ENCODE results near the gene TOX2. TPM values are rescaled to one million over a fixed set of nuclear protein-coding genes. Genes with fewer than 3 reads are reported as not detected.

Gene TOX2
- total RNA-seq, 1 experiment from 2014 or later, result not detected

DNA sequence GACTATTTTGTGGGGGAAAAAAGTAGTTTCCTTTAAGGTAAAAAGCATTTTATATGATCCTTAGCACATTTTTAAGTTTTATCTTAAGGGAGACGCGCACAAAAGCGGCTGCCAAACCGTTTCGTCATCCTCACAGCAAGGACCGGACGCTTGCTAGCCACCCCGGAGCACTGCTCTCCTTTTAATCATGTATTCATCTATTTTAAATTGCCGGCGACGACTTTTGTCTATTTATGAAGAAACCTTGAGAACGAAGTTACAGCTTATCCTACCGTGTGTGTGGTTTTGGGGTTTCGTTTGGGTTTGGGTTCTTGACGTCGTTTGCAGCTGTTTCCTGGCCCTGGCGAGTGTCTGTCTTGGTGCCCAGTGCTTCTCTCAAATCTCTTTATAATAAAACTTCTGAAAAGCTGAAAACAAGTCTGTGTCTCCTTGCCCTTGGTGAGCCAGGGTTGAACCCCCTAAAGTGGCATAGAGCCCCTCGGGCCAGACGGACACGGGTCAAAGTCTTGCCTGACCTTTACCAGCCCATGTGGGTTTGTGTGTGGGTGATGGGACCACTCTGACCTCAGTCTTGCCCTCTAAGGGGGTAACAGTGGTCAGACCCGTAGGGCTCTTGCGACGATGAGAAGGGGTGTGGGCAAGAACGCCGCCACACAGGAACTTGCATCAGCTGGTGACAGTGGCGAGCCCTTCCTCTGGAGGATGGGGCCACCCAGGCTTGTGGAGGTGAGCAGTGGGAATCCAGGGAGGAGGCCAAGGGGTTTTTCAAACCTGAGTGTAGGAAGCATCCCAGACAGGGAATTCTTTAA is 154.8 kb downstream of the TOX2 start:
- peaks cover 38% of the 10 kb centered on the region for H3K27me3 Mint-ChIP-seq (ENCODE audit: insufficient read depth, unreplicated experiment)
- Histone ChIP-seq H3K9me3 (no peaks in the 10 kb centered on the region), H3K36me3 (ENCODE audit: control insufficient read depth, insufficient read depth, low read length) (no peaks in the 10 kb centered on the region), H3K27me3 (replicated peaks; ENCODE audit: control insufficient read depth, insufficient read depth, low read length) (peaks cover 6% of the 10 kb centered on the region), H3K4me3 (ENCODE audit: low read depth, low read length) (no peak overlapping the region), H3K4me1 (no peaks in the 10 kb centered on the region)
- TF ChIP-seq, protein P1, sequence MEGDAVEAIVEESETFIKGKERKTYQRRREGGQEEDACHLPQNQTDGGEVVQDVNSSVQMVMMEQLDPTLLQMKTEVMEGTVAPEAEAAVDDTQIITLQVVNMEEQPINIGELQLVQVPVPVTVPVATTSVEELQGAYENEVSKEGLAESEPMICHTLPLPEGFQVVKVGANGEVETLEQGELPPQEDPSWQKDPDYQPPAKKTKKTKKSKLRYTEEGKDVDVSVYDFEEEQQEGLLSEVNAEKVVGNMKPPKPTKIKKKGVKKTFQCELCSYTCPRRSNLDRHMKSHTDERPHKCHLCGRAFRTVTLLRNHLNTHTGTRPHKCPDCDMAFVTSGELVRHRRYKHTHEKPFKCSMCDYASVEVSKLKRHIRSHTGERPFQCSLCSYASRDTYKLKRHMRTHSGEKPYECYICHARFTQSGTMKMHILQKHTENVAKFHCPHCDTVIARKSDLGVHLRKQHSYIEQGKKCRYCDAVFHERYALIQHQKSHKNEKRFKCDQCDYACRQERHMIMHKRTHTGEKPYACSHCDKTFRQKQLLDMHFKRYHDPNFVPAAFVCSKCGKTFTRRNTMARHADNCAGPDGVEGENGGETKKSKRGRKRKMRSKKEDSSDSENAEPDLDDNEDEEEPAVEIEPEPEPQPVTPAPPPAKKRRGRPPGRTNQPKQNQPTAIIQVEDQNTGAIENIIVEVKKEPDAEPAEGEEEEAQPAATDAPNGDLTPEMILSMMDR (IDR thresholded peaks at IDR 0.05; ENCODE audit: insufficient read depth in 1 of 2, low read depth in 1 of 2, low read length in 1 of 2, severe bottlenecking in 1 of 2, unreplicated experiment in 1 of 2), result no peak
- H3K4me1 Mint-ChIP-seq (ENCODE audit: low read depth, unreplicated experiment), result no peaks in the 10 kb centered on the region
- no peak overlapping the region for H3K27ac Mint-ChIP-seq (ENCODE audit: unreplicated experiment)
- intact Hi-C loops (cut with micrococcal nuclease; ENCODE audit: unreplicated experiment), result no loop called here
- ChIA-PET CTCF (no interaction called here), POLR2A (no interaction called here)
- H3K4me3 Mint-ChIP-seq (ENCODE audit: unreplicated experiment), result peak overlapping the region; percentile 4
- no TSS peak for BruUV-seq (replicated peaks)
- DNase-seq, result peak in 1 of 2 experiments; percentile 41
- H3K36me3 Mint-ChIP-seq (ENCODE audit: insufficient read depth, unreplicated experiment), result no peaks in the 10 kb centered on the region
- no peaks in the 10 kb centered on the region for H3K9me3 Mint-ChIP-seq (ENCODE audit: unreplicated experiment)

DNA sequence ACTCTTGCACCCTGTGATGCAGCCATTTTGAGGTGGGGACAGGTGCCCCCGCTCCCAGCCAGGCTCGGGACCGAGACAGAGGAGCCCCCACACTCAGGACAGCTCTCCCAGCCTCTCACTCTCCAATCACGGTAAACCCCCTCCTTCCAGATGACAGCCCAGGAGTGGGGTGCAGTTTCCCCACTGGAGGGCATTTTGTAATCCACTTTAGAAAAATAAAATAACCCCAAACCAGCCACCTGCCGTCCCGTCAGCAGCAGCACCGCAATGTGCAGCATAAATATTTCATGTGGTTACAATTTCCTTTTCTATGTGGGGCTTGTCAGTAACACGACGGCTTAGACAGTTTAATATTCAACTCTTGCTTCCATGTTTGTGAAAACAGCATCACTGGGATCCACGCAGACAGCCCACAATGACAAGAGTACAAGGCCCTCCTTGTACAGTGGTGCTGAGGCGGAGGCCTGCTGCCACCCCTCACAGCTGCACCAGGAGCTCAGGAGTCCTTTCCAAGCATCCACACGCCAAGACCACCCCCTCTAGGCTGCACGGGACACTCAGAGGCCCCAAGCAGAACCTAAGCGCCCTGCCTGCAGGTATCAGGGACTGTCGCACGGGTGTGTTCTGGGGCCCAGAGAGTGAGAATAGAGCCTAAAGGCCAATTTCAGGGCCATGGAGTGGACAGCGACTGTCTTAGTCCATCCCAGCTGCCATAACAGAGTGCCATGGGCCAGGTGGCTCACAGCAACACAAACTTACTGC is 155.7 kb downstream of the TOX2 start:
- BruUV-seq (replicated peaks), result no TSS peak
- Mint-ChIP-seq H3K4me1 (ENCODE audit: low read depth, unreplicated experiment) (no peaks in the 10 kb centered on the region), H3K27ac (ENCODE audit: unreplicated experiment) (no peak overlapping the region), H3K27me3 (ENCODE audit: insufficient read depth, unreplicated experiment) (peaks cover 47% of the 10 kb centered on the region), H3K9me3 (ENCODE audit: unreplicated experiment) (no peaks in the 10 kb centered on the region), H3K4me3 (ENCODE audit: unreplicated experiment) (no peak overlapping the region), H3K36me3 (ENCODE audit: insufficient read depth, unreplicated experiment) (no peaks in the 10 kb centered on the region)
- POLR2A ChIA-PET, result no interaction called here
- no peak overlapping the region for H3K4me3 ChIP-seq (ENCODE audit: low read depth, low read length)
- peaks cover 4% of the 10 kb centered on the region for H3K27me3 ChIP-seq (replicated peaks; ENCODE audit: control insufficient read depth, insufficient read depth, low read length)
- CTCF ChIA-PET, result interaction anchor here (1.0 kb wide), 1 partner anchor 10 kb away, joined by 8 read pairs; no protein-coding TSS in a partner anchor
- TF ChIP-seq, protein P1 (IDR thresholded peaks at IDR 0.05; ENCODE audit: insufficient read depth in 1 of 2, low read depth in 1 of 2, low read length in 1 of 2, severe bottlenecking in 1 of 2, unreplicated experiment in 1 of 2), result no peak
- no peaks in the 10 kb centered on the region for H3K9me3 ChIP-seq
- peak in 1 of 2 experiments; percentile 34 for DNase-seq
- intact Hi-C loops (cut with micrococcal nuclease; ENCODE audit: unreplicated experiment), result no loop called here
- no peaks in the 10 kb centered on the region for H3K36me3 ChIP-seq (ENCODE audit: control insufficient read depth, insufficient read depth, low read length)
- no peaks in the 10 kb centered on the region for H3K4me1 ChIP-seq

DNA sequence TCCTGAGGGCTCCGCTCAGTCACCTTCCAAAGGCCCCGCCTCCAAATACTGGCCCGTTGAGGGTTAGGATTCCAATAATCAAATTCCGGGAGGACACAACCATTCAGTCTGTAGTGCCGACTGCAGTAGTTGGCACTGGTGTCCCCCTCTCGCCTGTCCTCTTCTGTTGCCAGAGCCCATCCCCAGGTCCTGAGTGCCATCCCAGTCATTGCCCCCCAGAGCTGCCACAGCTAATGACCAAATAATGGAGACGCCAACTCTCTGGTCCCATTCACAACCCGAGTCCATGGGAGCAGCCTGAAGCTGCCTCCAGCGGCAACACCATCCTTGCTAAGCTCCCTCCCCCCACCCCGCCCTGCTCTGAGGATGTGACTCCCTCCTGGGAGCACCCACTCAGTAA is 156.4 kb downstream of the TOX2 start:
- H3K4me1 Mint-ChIP-seq (ENCODE audit: low read depth, unreplicated experiment), result no peaks in the 10 kb centered on the region
- intact Hi-C loops (cut with micrococcal nuclease; ENCODE audit: unreplicated experiment), result no loop called here
- CTCF ChIA-PET, result interaction anchor here (1.0 kb wide), 1 partner anchor 9 kb away, joined by 8 read pairs; no protein-coding TSS in a partner anchor

More for the DNA sequence above, 156.4 kb downstream of the TOX2 start:
- Histone ChIP-seq H3K4me3 (ENCODE audit: low read depth, low read length) (no peak overlapping the region), H3K4me1 (no peaks in the 10 kb centered on the region), H3K27me3 (replicated peaks; ENCODE audit: control insufficient read depth, insufficient read depth, low read length) (peaks cover 3% of the 10 kb centered on the region), H3K36me3 (ENCODE audit: control insufficient read depth, insufficient read depth, low read length) (no peaks in the 10 kb centered on the region), H3K9me3 (no peaks in the 10 kb centered on the region)
- Mint-ChIP-seq H3K36me3 (ENCODE audit: insufficient read depth, unreplicated experiment) (no peaks in the 10 kb centered on the region), H3K27ac (ENCODE audit: unreplicated experiment) (no peak overlapping the region), H3K27me3 (ENCODE audit: insufficient read depth, unreplicated experiment) (peaks cover 50% of the 10 kb centered on the region), H3K9me3 (ENCODE audit: unreplicated experiment) (no peaks in the 10 kb centered on the region), H3K4me3 (ENCODE audit: unreplicated experiment) (no peak overlapping the region)
- no TSS peak for BruUV-seq (replicated peaks)
- POLR2A ChIA-PET, result no interaction called here
- no peak for DNase-seq
- TF ChIP-seq, protein P1 (IDR thresholded peaks at IDR 0.05; ENCODE audit: insufficient read depth in 1 of 2, low read depth in 1 of 2, low read length in 1 of 2, severe bottlenecking in 1 of 2, unreplicated experiment in 1 of 2), result no peak

Measured in Caco-2 (cell line).